GM18507 (cell line): ENCODE measurements around the gene OSBPL3.

Source experiments
- DNase-seq: peaks from one replicate; pipeline ENCODE4 v3.0.0; 2011; ENCODE audit warnings: low read depth; ENCODE audit not compliant: insufficient read length; ENCODE audit errors: extremely low spot score
- FAIRE-seq: peaks from 2 replicates; lab custom pipeline; 2011; peaks lifted over from hg19 to GRCh38; lab: Jason Lieb, UNC

OSBPL3 gene

DNA sequence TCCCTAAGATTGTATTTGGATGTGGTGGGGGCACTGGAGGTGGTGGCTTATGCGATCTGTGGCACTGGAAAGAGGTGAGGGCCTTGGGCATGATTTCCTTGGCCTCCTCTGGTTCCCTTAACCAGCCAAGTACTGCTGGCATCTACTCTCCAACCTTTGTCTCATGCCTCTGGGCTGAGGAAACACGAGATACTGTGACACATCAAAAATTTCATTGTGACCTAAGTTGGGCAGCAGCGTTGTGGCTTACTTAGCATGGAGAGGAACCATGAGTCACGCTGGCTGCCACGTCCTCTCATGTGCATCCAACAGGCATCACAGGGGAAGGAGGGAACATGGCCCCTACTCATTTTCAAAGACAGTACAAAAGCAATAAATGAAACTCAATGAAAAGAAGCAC lies 193.0 kb downstream of the OSBPL3 start:
- no peak for FAIRE-seq
- no peak for DNase-seq

DNA sequence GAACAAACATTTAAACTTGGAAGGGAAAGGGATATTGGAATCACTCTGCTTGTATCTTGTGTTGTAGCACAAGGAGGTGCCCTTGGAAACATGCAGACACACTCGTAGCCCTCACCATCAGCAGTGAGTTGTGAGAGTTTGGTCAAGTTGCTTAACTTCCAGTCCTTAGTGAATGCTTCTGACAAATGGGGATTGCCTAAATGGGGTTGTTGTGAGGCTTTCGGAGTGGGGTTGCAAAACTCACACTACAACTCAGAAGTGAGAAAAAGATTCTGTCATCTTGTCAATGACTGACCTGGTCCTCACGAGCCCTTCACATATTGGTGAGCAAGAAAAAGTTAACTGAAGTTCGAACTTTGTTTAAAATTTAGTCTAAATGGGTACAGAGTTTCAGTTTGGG lies 193.7 kb downstream of the OSBPL3 start:
- FAIRE-seq (no peak), DNase-seq (no peak)

- DNase-seq (no peak), FAIRE-seq (no peak)
Measured at GRCh38 chr7:24784277-24784676, 195.7 kb downstream of the OSBPL3 start.

DNA sequence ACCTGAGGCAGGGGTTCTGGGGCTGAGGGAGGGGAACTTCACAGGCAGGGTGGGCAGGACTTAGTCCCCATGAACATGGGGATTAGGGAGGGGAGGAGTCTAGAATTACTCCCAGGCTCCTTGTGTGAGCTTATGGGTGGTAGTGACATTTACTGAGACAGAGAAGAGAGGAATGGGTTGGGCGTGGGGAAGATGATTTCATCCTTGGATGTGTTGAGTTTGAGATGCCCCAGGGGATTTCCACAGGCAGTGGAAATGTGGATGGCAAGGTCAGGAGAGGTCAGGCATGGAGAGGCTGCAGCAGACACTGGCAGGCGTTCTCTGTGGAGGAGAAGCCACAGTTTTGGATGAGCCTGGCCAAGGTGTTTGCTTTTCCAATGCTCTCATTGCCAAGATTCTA lies 196.3 kb downstream of the OSBPL3 start:
- FAIRE-seq: no peak
- DNase-seq: no peak

DNA sequence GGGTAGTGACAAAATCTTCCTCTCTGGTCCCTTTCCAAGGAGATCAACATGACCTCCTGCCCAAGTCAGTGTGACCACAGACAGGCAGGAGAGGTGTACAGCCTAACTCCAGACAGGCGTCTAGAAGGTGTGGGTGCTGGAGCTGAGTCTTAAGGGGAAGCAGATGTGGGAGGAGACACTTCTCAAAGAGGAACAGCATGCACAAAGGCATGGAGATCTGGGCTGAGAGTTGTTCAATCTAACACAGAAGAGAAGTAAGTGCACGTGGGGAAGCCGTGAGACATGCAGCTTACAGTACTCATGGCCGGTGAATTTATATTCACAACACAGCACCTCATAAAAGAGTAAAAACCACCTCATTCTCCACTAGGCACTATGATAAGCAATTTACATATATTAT lies 198.9 kb downstream of the OSBPL3 start:
- FAIRE-seq: no peak
- DNase-seq: no peak

- DNase-seq: no peak
- no peak for FAIRE-seq
Measured at GRCh38 chr7:24779283-24779655, 200.7 kb downstream of the OSBPL3 start.

DNA sequence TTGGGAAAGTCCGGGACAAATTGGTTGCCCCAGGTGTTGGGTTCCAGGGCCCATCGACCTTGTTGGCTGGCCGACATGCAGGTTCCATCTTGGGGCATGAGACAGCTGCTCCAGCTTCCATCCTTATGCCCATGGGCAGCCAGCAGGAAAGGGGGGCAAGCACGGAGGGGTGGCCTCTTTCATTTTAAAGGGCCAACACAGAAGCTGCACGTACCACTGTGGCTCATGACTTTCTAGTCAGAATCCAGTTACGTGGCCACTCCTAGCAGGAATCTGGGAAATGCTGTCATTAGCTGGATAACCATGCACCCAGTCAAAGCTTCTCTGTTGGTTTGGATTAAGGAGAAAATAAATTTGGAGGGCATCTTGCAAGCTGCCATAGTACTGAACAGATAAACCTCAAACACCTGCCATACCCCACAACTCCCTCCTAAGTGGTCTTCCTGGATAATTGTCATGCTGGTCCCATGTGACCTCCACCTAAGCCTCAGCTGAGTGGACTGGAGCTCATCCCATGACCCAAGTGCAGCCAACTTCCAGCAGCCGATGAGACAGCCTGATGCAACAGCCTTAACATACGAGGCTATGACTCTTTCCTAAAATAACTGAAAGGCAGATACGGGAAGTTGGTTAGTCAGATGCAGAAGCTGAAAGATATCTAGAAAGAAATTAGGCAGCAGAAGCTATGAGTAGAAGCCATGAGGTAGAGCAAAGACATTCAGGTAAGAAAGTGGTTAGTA lies 201.3 kb downstream of the OSBPL3 start:
- DNase-seq (no peak), FAIRE-seq (peak; percentile 63)

DNA sequence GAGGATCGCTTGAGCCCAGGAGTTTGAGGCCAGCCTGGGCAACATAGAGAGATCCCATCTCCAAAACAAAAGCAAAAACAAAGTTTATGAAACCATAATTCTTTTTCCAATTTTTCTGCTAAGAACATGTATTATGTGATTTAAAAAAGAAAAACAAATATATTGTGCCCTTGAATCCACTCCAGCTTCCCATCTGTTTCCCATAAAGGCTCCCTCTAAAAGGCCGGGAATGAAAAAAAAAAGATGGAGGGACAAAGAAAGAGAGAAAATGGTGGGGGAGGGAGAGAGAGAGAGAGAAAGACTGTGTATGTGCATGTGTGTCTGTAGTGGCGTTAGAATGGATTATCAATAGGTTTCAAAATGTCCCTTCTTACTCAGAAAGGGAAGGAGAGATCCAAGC lies 202.2 kb downstream of the OSBPL3 start:
- FAIRE-seq: no peak
- DNase-seq: no peak

DNA sequence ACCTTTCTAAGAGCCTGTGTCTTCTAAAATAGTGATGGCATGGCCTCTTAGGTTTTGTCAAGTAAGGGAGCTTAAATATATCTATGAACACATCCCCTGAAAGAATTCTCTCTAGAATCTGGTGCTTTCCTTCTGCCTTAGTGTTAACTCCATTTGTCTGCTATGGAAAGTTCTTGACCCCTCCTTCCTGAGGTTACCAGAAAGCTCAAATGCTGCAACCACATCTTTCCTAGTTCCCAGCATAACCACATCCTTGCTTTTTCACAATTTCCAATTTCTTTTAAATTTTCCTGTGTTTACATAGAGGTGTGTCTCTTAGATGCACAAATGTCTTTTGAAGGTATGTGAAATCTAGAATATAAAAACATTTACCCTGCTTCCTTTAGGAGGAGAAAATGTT lies 206.3 kb downstream of the OSBPL3 start:
- FAIRE-seq: no peak
- no peak for DNase-seq

GRCh38 chr7:24769851-24770250 lies 210.1 kb downstream of the OSBPL3 start:
- no peak for FAIRE-seq
- DNase-seq: no peak

DNA sequence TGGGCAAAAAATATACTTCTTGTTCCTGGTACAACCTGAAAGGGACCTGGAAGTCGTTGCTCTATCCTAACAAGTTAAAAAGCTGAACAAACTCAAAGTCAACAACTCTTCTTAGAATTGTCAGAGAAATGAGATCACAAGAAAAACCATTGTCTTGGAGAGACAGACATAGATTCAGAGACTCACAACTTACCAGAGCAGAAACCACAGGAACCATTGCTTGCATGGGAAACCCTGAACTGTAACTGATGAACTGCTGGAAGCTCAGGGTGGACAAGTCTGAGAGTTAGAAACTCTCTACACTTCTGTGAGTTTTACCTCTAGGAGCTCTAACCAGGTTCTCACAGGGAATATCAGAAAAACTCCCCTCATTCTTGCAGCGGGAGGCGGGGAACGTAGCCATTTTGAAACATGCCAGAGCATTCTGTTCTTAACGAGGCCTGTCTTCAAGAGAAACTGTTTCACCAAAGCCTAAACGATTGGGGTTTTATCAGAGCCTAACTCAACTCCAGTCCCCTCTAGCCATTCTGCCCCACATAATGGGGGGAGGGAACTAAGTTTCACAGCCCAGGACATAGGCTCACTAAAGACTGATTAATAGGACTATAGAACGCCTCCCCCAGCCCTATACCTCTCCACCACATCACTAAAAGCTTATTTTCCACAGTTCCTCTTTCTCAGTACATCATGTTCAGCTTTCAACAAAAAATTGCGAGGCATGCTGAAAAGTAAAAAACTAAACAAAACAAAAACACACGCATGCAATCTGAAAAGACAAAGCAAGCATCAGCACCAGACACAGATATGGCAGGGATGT lies 210.8 kb downstream of the OSBPL3 start:
- DNase-seq: no peak
- FAIRE-seq: peak; percentile 44

- no peak for FAIRE-seq
- DNase-seq: no peak
Measured at GRCh38 chr7:24767878-24768569, 212.0 kb downstream of the OSBPL3 start.

DNA sequence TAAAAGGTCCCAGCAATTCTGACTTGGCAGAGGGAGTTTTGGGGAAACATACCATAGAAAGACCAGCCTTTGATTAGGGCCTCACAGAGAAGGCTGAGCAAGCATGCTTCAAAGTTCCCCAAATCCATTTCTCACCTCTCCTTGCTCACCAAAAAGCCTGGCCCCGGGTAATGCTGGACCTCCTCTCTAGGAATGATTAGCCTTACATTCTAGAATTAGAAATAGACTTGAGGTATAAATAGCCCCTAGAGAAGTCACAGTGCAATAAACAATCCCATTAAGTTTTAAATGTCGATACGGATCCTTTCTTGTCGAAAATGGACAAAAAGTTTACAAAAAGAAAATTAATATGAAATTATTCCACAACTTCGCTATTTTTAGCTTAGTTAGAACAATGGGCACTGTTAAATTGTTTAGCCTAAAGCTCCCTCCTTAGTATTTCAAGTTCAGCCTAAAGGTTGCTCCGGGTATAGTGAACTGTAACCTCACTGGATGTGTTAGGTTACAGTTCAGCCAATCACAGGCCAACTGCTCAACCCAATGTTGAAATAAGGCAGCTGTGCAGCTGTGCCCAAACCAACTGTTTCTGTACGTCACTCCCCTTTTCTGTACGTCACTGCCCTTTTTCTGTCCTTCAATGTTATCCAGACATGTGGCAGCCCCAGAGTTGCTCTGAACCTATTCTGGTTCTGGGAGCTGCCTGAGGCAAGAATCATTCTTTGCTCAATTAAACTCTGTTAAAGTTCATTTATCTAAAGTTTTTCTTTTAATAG lies 214.8 kb downstream of the OSBPL3 start:
- FAIRE-seq: no peak
- DNase-seq: no peak

DNA sequence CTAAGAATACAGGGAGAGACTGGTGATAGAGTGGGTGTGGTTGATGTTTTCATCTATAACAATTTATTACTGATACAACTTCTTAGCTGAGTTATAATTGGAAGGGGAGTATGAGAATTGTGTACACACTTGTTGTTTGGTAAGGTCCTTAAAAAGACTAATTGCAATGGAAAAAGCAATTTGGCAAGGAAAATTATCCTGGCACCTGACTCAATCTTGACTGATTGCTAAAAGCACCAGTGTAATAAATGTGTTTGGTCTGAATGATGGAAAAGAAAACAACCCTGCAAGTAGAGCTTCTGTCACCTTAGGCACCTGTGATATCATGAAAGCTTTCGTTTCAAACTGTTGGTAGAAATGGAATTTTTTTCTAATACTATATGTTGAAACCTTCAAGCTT lies 216.0 kb downstream of the OSBPL3 start:
- FAIRE-seq (no peak), DNase-seq (no peak)

DNA sequence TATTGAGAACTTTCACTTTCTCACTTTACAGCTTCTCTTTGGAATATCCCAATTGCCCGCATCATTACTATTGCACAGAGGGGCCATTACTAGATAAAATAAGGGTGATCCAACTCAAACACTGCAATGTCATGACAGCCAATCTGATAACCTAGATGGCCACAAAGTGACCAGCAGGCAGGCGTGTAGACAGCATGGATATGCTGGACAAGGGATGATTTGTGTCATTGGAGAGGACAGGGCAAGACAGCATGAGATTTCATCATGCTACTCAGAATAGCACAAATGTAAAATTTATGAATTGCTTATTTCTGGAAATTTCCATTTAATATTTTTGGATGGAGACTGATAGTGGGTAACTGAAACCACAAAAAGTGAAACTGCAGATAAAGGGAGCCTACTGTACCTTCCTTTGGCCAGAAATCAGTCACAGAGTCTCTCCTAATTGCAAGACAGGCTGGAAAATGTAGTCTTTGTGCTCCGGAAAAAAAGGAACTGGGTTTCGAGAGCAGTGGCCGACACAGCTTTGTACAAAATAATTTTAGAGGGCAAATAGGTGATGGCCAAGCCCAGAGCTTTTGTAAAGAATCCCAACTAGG lies 216.6 kb downstream of the OSBPL3 start:
- FAIRE-seq: peak; percentile 60
- DNase-seq: no peak

GRCh38 chr7:24762771-24763170 lies 217.2 kb downstream of the OSBPL3 start:
- DNase-seq (no peak), FAIRE-seq (no peak)

DNA sequence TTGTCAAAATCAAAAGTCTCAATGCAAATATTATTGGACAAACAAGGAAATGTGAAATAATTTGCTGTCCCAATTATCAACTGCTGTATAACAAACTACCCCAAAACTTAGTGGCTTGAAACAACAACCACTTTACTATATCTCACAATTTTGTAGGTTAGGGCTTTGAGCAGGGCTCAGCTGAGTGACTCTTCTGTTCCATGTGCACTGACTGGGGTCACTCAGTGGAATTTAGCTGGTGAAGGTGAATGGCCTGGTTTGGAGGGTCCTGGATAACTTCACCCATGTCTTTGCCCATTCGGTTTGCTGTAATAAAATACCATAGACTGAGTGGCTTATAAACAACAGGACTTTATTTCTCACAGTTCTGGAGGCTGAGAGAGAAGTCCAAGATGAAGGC lies 219.0 kb downstream of the OSBPL3 start:
- FAIRE-seq (no peak), DNase-seq (no peak)

DNA sequence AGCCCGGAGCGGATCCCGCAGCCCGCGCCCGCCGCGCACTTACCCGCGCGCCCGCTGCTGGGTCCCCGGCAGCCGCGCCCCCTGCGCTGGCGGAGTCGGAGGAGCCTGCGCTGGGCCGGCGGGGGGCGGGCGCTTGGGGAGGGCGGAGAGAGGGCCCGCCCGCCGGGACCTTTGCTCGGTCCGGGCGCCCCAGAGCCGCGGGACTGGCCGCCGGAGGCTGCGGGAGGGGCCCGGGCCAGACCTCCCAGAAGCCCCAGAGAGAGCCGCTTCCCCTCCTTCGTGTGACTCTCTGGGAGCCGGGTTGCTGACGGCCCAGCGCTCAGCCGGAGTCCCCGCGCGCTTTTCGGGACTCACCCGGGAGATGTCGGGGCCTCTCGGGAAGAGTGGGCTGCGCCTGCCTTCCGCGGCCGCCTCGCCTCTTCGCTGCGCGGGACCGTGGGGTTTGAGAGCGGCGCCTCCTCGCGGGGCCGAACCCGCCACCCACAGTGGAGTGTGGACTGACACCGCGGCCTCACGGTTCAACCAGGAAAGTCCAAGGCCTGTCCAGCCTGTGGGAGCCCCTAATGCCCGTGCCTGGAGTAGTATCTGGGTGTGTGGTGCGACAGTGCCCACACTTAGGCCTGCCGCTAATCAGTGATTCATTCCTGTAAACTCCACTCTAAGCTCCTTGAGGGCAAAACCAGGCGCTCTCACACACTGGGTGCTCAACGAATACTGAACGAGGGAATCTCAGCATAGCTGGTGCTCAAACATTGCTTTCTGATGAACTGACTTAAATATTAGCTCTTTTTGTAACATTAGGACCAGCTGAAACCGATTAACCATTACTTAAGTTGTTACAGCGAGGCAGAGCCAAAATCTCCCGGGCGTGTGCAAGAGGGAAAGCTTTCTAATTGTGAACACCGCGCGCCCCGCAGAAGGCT lies 222.4 kb downstream of the OSBPL3 start, which contains the start of gene GSDME:
Gene GSDME (minus strand): TSS at position 112 of the 923 bp plus-strand sequence. CDS start 7,690 bp downstream, outside the sequence.
- peak; percentile 48 for DNase-seq
- peak; percentile 5 for FAIRE-seq
